HG03575 (cell line): ENCODE results near the gene SH2B3.
"Not testable (repeated sequence)": the region's sequence is repeated elsewhere in the genome, so short reads cannot be mapped to it uniquely, and the experiment has no call there.

Experiments used
- ATAC-seq: cut with Tn5 transposase; IDR thresholded peaks from one replicate; pipeline ENCODE4 v1.9.1; 2021; ENCODE audit not compliant: unreplicated experiment, insufficient number of reproducible peaks, low FRiP score; ENCODE audit errors: extremely low read depth

SH2B3 gene

DNA sequence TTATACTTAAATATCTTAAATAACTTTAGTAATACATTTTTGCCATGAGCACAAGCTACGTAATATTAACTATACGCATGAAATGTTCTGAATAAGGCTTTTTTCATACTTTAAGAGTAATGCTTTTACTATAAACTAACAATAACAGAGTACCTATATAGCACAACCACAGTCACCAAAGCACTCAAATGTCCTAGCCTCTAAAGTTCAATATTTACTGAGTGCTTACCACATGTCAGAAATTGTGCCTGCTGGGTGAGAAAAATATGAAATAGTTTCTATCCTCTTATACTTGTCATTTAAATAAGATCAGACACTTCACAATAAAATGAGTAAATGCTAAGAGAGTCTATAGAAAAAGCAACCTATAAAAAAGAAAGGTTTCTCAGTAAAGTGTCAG is 83.1 kb downstream of the SH2B3 start:
- no peak for ATAC-seq

- not testable (repeated sequence) for ATAC-seq
Measured at GRCh38 chr12:111492979-111493378, 87.3 kb downstream of the SH2B3 start.

- ATAC-seq: no peak
Measured at GRCh38 chr12:111494676-111495075, 89.0 kb downstream of the SH2B3 start.
